ENCODE measurements around the gene PRKCZ.
"Not testable (repeated sequence)": the region's sequence is repeated elsewhere in the genome, so short reads cannot be mapped to it uniquely, and the experiment has no call there.

PRKCZ gene

GRCh38 chr1:2137257-2138121 lies 87.3 kb downstream of the PRKCZ start:
- DNase-seq, result no peak

GRCh38 chr1:2139156-2139555 lies 88.9 kb downstream of the PRKCZ start:
- DNase-seq, result not testable (repeated sequence)

GRCh38 chr1:2141025-2141424 lies 90.8 kb downstream of the PRKCZ start:
- DNase-seq, result no peak

- DNase-seq, result no peak
Measured at GRCh38 chr1:2143814-2144500, 93.7 kb downstream of the PRKCZ start.

GRCh38 chr1:2144501-2145090 lies 94.4 kb downstream of the PRKCZ start:
- DNase-seq, result no peak

- DNase-seq, result no peak
Measured at GRCh38 chr1:2145946-2146835, 96.0 kb downstream of the PRKCZ start.

GRCh38 chr1:2146836-2147517 lies 96.8 kb downstream of the PRKCZ start:
- DNase-seq, result no peak

GRCh38 chr1:2147869-2148268 lies 97.7 kb downstream of the PRKCZ start:
- DNase-seq, result not testable (repeated sequence)

- peak; percentile 38 to 39 for DNase-seq
Measured at GRCh38 chr1:2148691-2149090, 98.5 kb downstream of the PRKCZ start.

GRCh38 chr1:2150801-2151200 lies 100.6 kb downstream of the PRKCZ start:
- no peak for DNase-seq

- peak; percentile 75 to 92 for DNase-seq
Measured at GRCh38 chr1:2151252-2151651, 101.0 kb downstream of the PRKCZ start.

GRCh38 chr1:2151911-2152310 lies 101.7 kb downstream of the PRKCZ start:
- no peak for DNase-seq

- DNase-seq, result no peak
Measured at GRCh38 chr1:2152954-2153353, 102.7 kb downstream of the PRKCZ start.

GRCh38 chr1:2154022-2154421 lies 103.8 kb downstream of the PRKCZ start:
- no peak for DNase-seq

GRCh38 chr1:2155147-2155598 lies 105.0 kb downstream of the PRKCZ start:
- no peak for DNase-seq

GRCh38 chr1:2155788-2156187 lies 105.6 kb downstream of the PRKCZ start:
- DNase-seq, result no peak

GRCh38 chr1:2156866-2157265 lies 106.7 kb downstream of the PRKCZ start:
- no peak for DNase-seq

- DNase-seq, result no peak
Measured at GRCh38 chr1:2157856-2158255, 107.6 kb downstream of the PRKCZ start.

- DNase-seq, result no peak
Measured at GRCh38 chr1:2158272-2158671, 108.1 kb downstream of the PRKCZ start.

- no peak for DNase-seq
Measured at GRCh38 chr1:2159124-2159523, 108.9 kb downstream of the PRKCZ start.

- no peak for DNase-seq
Measured at GRCh38 chr1:2160451-2161300, 110.5 kb downstream of the PRKCZ start.

Measured in inflammatory macrophage treated with lipopolysaccharide for 1 hour (primary cell).